Measurements from ENCODE around the gene C19orf25.

GRCh38 chr19:1438035-1438932 is 40.7 kb downstream of the C19orf25 start, which contains the start of gene RPS15:
- TF ChIP-seq CREB5 (CRISPR knock-in tag; IDR thresholded peaks at IDR 0.05; ENCODE audit: low read depth) (no peak), POU6F1 (CRISPR knock-in tag; IDR thresholded peaks at IDR 0.05; ENCODE audit: borderline replicate concordance, low read depth) (no peak), OSR1 (CRISPR knock-in tag; IDR thresholded peaks at IDR 0.05) (no peak), ARNTL (CRISPR knock-in tag; IDR thresholded peaks at IDR 0.05; ENCODE audit: borderline replicate concordance, low read depth) (no peak), PPARA (CRISPR knock-in tag; IDR thresholded peaks at IDR 0.05; ENCODE audit: borderline replicate concordance) (no peak), SNAI2 (CRISPR knock-in tag; IDR thresholded peaks at IDR 0.05) (no peak), RARB (CRISPR knock-in tag; IDR thresholded peaks at IDR 0.05) (no peak), ZFP30 (CRISPR knock-in tag; IDR thresholded peaks at IDR 0.05) (no peak), CSDC2 (CRISPR knock-in tag; IDR thresholded peaks at IDR 0.05) (no peak), ISL1 (CRISPR knock-in tag; IDR thresholded peaks at IDR 0.05) (no peak), PATZ1 (CRISPR knock-in tag; IDR thresholded peaks at IDR 0.05; ENCODE audit: borderline replicate concordance) (no peak), ZNF8 (CRISPR knock-in tag; IDR thresholded peaks at IDR 0.05) (no peak)

Data from SK-N-SH treated with all-trans-retinoic acid at 6 μM for 48 hours (cell line).